ENCODE measurements around the gene CLDN9. TPM values are rescaled to one million over a fixed set of nuclear protein-coding genes. Genes with fewer than 3 reads are reported as not detected.

The CLDN9 gene
- total RNA-seq, 1 donor from 2014 or later: not detected

- DNase-seq (no peak), ATAC-seq (ENCODE audit: low read depth) (no peak)
- peaks cover 1% of the 10 kb centered on the region for H3K36me3 Mint-ChIP-seq (ENCODE audit: low read depth)
- intact Hi-C loops (cut with micrococcal nuclease): no loop called here
- peaks cover 23% of the 10 kb centered on the region for H3K4me1 Mint-ChIP-seq
- H3K27me3 Mint-ChIP-seq: no peaks in the 10 kb centered on the region
- H3K4me3 Mint-ChIP-seq: peak overlapping the region; percentile 15
- H3K27ac Mint-ChIP-seq: no peak overlapping the region
- TF ChIP-seq, protein P1, sequence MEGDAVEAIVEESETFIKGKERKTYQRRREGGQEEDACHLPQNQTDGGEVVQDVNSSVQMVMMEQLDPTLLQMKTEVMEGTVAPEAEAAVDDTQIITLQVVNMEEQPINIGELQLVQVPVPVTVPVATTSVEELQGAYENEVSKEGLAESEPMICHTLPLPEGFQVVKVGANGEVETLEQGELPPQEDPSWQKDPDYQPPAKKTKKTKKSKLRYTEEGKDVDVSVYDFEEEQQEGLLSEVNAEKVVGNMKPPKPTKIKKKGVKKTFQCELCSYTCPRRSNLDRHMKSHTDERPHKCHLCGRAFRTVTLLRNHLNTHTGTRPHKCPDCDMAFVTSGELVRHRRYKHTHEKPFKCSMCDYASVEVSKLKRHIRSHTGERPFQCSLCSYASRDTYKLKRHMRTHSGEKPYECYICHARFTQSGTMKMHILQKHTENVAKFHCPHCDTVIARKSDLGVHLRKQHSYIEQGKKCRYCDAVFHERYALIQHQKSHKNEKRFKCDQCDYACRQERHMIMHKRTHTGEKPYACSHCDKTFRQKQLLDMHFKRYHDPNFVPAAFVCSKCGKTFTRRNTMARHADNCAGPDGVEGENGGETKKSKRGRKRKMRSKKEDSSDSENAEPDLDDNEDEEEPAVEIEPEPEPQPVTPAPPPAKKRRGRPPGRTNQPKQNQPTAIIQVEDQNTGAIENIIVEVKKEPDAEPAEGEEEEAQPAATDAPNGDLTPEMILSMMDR (IDR thresholded peaks at IDR 0.05): no peak
- POLR2A ChIA-PET: interaction anchor here (0.7 kb wide), 1 partner anchor 40 kb away, joined by 5 read pairs; no protein-coding TSS in a partner anchor
- H3K9me3 Mint-ChIP-seq: no peaks in the 10 kb centered on the region
- CTCF ChIA-PET: interaction anchor here (1.3 kb wide), 1 partner anchor 73 kb away, joined by 4 read pairs; no protein-coding TSS in a partner anchor
Observed at GRCh38 chr16:3056336-3057180, 43.8 kb downstream of the CLDN9 start.

DNA sequence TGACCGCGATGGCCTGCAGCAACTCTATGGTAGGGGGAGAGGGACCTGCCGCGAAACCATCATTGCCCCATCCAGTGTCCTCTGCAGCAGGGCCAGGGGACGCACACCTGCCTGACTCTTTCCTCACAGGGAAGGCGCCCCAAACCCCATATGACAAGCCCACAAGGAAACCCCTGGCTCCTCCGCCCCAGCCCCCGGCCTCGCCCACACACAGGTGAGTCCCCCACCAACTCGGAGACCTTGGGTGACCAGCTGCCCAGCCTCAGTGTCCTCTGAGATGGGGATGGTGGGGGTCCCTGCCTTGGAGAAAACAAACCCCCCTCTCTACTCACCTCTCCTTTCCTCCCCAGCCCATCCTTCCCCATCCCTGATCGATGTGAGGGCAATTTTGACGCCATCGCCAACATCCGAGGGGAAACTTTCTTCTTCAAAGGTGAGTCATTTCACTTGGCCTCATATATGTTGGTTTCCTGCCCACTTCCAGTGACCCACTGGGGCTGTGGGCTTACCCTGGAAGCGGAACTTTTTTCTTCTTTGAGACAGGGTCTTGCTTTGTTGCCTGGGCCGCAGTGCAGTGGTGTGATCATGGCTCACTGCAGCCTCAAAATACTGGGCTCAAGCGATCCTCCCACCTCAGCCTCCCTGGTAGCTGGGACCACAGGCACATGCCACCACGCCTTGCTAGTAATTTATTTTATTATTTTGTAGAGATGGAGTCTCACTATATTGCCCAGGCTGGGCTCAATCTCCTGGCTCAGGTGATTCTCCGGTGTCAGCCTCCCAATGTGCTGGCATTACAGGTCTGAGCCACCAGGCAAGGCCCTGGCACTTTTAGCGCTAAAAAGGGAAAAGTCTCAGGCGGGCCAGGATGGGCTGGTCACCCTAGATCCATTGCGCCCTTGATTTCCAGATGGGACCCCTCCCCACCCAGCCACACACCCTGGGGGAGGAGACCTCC lies 44.7 kb downstream of the CLDN9 start:
- intact Hi-C loops (cut with micrococcal nuclease): loop anchor here (2.0 kb wide), 5 partner anchors 17 to 101 kb away; no protein-coding TSS in a partner anchor
- Mint-ChIP-seq H3K4me3 (peak overlapping the region; percentile 15), H3K9me3 (no peaks in the 10 kb centered on the region), H3K36me3 (ENCODE audit: low read depth) (peaks cover 1% of the 10 kb centered on the region), H3K27me3 (no peaks in the 10 kb centered on the region), H3K27ac (no peak overlapping the region), H3K4me1 (peaks cover 23% of the 10 kb centered on the region)
- DNase-seq (no peak), ATAC-seq (ENCODE audit: low read depth) (no peak)
- TF ChIP-seq, protein P1 (IDR thresholded peaks at IDR 0.05): no peak
- ChIA-PET CTCF (interaction anchor here (1.5 to 3.0 kb wide), 5 partner anchors 9 to 71 kb away, joined by 5 to 61 read pairs (median 8); no protein-coding TSS in a partner anchor), POLR2A (interaction anchor here (1.1 to 2.9 kb wide), 7 partner anchors 18 to 72 kb away, joined by 3 to 31 read pairs (median 6); no protein-coding TSS in a partner anchor)

DNA sequence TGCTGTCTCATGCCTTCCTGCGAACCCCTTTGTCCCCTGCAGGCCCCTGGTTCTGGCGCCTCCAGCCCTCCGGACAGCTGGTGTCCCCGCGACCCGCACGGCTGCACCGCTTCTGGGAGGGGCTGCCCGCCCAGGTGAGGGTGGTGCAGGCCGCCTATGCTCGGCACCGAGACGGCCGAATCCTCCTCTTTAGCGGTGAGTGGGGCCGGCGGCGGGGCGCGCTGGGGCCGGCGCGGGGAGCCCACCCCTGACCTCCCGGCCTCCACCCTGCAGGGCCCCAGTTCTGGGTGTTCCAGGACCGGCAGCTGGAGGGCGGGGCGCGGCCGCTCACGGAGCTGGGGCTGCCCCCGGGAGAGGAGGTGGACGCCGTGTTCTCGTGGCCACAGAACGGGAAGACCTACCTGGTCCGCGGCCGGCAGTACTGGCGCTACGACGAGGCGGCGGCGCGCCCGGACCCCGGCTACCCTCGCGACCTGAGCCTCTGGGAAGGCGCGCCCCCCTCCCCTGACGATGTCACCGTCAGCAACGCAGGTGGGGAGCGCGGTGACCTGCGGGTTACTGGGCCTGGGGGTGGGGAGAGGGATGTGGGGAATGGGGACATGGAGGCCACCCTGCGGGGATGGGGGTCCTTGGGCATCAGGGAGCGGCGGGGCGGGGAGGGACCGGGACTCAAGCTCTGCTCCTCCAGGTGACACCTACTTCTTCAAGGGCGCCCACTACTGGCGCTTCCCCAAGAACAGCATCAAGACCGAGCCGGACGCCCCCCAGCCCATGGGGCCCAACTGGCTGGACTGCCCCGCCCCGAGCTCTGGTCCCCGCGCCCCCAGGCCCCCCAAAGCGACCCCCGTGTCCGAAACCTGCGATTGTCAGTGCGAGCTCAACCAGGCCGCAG lies 45.7 kb downstream of the CLDN9 start:
- POLR2A ChIA-PET: interaction anchor here (0.6 to 2.9 kb wide), 20 partner anchors 11 to 225 kb away, joined by 3 to 31 read pairs (median 5); partner anchors contain the start of genes PKMYT1, ZNF213 and ZNF263
- intact Hi-C loops (cut with micrococcal nuclease): loop anchor here (1.0 to 2.0 kb wide), 10 partner anchors 12 to 442 kb away; partner anchors contain the start of gene MMP25
- H3K27ac Mint-ChIP-seq: no peak overlapping the region
- TF ChIP-seq, protein P1 (IDR thresholded peaks at IDR 0.05): no peak
- no peaks in the 10 kb centered on the region for H3K27me3 Mint-ChIP-seq
- CTCF ChIA-PET: interaction anchor here (0.6 to 3.0 kb wide), 13 partner anchors 10 to 110 kb away, joined by 3 to 61 read pairs (median 5); no protein-coding TSS in a partner anchor
- DNase-seq (no peak), ATAC-seq (ENCODE audit: low read depth) (peak; percentile 48)
- H3K4me3 Mint-ChIP-seq: peak overlapping the region; percentile 83
- H3K9me3 Mint-ChIP-seq: no peaks in the 10 kb centered on the region
- H3K36me3 Mint-ChIP-seq (ENCODE audit: low read depth): peaks cover 1% of the 10 kb centered on the region
- H3K4me1 Mint-ChIP-seq: peaks cover 23% of the 10 kb centered on the region

DNA sequence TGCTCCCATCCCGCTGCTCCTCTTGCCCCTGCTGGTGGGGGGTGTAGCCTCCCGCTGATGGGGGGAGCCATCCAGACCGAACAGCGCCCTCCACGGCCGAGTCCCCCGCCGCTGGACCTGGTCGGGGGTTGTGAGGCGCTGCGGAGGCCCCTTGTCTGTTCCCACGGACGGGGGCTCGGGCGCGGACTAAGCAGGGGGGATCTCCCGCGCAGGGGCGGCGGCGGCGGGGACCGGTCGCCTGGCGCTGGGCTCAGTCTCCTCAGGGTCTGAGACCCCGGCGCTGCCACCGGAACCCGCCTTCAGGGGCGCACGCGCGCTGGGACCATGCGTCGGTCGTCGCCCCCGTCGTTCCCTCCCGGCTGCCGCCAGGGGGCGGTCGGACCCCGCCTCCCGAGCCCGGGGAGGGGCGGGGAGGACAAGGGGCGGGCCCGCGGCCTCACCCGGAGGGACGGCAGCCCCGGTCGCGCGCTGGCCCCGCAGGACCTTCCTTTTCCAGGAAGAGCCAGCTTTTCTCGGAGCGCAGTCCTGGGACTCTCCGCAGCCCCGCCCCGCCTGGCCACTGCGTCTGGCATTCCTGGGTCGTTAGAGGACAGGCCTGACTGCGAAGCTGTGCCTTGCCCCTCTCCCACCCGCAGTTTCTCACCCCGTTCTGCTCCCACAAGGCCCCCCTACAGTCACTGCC lies 46.5 kb downstream of the CLDN9 start:
- intact Hi-C loops (cut with micrococcal nuclease): loop anchor here (1.0 to 2.0 kb wide), 10 partner anchors 13 to 441 kb away; partner anchors contain the start of gene MMP25
- no peaks in the 10 kb centered on the region for H3K9me3 Mint-ChIP-seq
- ATAC-seq (ENCODE audit: low read depth) (peak; percentile 96), DNase-seq (peak; percentile 91)
- peaks cover 17% of the 10 kb centered on the region for H3K4me1 Mint-ChIP-seq
- H3K36me3 Mint-ChIP-seq (ENCODE audit: low read depth): peaks cover 1% of the 10 kb centered on the region
- CTCF ChIA-PET: interaction anchor here (0.6 to 3.0 kb wide), 17 partner anchors 11 to 109 kb away, joined by 3 to 61 read pairs (median 5); no protein-coding TSS in a partner anchor
- H3K4me3 Mint-ChIP-seq: peak overlapping the region; percentile 83
- POLR2A ChIA-PET: interaction anchor here (0.6 to 2.9 kb wide), 23 partner anchors 8 to 1413 kb away, joined by 3 to 31 read pairs (median 4); partner anchors contain the start of genes PKMYT1, ZNF213 and ZNF263
- H3K27ac Mint-ChIP-seq: peak overlapping the region; percentile 70
- no peaks in the 10 kb centered on the region for H3K27me3 Mint-ChIP-seq
- TF ChIP-seq, protein P1 (IDR thresholded peaks at IDR 0.05): no peak

Data from activated B cell treated with CpG ODN at 0.5 μM for 24 hours (primary cell).